GM18868 (cell line): ENCODE results near the gene MAML3.

ENCODE experiments used
- ATAC-seq: cut with Tn5 transposase; IDR thresholded peaks from one replicate; pipeline ENCODE4 v1.9.1; 2021; ENCODE audit warnings: mild to moderate bottlenecking, moderate library complexity; ENCODE audit not compliant: unreplicated experiment

Gene MAML3

DNA sequence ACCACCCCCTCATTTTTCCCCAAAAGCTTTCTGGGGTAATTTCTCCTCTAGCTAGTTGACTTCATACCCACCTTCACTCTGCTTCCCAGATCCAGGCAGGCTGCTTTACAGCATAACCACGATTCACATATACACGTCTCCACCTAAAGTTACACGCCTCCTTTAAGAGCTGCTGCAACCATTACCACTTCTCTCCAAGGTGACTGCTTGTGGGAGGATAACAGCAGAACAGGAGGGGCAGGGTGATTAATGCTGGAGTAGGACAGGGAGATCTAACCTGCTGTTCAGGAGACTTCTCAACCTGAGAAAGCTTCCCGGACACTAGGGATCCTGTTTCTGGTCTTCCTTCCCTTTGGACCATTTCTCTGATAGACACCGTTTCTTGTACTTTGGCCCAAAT, 411.0 kb downstream of the MAML3 start:
- ATAC-seq: no peak

DNA sequence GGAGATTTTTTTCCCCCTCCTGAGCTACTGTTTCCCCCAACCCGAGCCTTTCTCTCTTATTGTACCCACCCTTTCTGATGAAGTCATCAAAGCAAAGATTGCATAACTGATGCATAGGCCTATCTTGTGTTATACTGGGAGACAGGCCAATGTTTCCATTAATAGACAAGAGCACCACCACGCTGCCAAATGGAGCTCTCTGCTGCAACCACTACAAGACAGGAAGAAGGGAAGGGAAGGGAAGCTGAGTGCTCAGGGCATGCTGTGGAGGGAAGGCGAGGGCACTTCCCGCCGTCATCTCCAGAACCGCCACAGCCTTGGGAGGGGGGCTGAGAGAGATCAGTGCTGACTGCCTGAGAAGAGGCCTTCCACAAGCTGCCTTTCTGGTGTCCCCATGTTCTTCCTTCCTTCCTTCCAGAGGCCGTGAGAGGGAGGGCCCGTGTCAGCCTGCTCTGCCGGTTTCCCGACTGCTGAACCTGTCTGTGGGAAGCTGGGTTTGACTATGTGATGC, 413.4 kb downstream of the MAML3 start:
- no peak for ATAC-seq

- ATAC-seq: no peak
Observed at GRCh38 chr4:139740121-139740520, 413.9 kb downstream of the MAML3 start.

- no peak for ATAC-seq
Observed at GRCh38 chr4:139738846-139739613, 415.0 kb downstream of the MAML3 start.

- ATAC-seq: no peak
Observed at GRCh38 chr4:139736661-139737060, 417.3 kb downstream of the MAML3 start.

DNA sequence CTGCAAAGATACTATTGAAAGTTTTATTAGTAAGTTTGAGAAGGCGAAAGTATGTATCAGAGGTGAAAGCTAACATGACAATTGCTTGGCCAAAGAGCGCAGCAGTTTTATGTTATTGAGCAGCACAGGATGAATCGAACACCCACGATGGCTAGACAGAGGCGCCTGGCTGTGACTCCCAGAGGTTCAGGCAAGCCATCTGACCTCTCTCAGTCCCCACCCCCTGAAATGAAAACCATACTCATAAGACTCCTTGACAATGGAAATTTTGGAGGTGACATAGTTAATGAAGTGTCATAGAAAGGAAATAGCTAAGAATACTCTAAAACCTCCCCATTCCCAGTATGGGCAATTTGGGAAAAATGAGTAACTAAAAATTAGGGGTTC, 417.7 kb downstream of the MAML3 start:
- no peak for ATAC-seq

DNA sequence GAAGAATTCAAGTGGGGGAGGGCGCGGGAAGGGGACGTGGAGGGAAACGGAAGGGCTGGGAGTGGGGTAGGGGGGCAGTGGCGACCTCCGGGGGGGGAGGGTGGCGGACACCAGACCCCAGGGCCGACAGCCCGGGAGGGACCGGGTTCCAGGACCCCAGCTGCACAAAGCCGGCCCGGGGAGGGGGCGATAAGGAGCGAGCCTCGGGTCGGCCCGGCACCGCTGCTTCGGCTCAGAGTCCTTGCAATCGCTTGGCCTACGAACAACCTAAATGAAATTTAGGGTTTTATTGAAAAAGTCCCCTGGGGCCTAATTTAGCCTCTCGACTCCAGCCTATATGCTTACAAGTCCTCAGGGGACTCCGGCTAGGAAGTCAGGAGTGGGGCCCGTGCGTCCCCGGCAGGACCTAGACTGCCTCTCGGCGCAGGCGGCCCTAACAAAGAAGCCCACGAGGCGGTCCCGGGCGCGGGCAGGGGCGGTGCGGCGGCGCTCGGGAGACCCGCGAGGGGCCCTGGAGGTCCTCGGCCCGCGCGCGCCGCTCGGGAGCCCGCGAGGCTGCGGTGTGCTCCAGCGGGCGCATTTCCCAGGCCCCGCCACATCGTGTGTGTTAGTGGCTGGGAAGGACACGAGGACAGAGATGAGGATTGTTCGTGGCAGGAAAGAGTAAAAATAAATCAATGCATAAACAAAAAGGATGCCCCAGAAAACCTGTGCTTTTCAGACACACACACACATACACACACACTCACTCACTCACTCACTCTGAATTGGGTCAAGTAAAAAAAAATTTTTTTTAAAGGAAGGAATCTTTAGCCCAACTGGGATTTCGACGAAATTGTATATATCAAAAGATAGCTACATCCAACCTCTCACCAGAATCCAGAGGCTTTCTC, 418.4 kb downstream of the MAML3 start:
- ATAC-seq: no peak

GRCh38 chr4:139734875-139735380, 419.1 kb downstream of the MAML3 start:
- peak; percentile 78 for ATAC-seq

GRCh38 chr4:139734201-139734874, 419.6 kb downstream of the MAML3 start:
- ATAC-seq: no peak

- no peak for ATAC-seq
Observed at GRCh38 chr4:139732991-139733570, 420.9 kb downstream of the MAML3 start.

- no peak for ATAC-seq
Observed at GRCh38 chr4:139728840-139729239, 425.1 kb downstream of the MAML3 start.

DNA sequence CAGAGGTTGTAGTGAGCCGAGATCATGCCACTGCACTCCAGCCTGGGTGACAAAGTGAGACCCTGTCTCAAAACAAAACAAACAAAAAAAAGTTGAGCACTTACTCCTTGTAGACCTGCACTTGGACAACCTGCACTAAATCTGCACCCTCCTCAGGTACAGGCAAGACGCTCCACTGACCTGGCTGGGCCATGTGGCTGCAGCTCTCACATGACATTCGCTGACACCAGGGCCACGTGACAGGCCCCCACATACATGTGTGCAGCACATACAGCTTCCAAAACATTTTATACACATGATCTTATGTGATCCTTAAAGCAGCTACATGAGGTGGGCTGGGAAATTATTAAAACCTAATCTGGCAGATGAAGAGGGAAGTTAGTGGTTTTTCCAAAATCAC, 425.8 kb downstream of the MAML3 start:
- ATAC-seq: no peak

GRCh38 chr4:139726615-139727014, 427.4 kb downstream of the MAML3 start:
- ATAC-seq: no peak

GRCh38 chr4:139725236-139725635, 428.7 kb downstream of the MAML3 start:
- no peak for ATAC-seq

GRCh38 chr4:139721789-139722188, 432.2 kb downstream of the MAML3 start:
- no peak for ATAC-seq

- ATAC-seq: no peak
Observed at GRCh38 chr4:139720806-139721205, 433.2 kb downstream of the MAML3 start.

DNA sequence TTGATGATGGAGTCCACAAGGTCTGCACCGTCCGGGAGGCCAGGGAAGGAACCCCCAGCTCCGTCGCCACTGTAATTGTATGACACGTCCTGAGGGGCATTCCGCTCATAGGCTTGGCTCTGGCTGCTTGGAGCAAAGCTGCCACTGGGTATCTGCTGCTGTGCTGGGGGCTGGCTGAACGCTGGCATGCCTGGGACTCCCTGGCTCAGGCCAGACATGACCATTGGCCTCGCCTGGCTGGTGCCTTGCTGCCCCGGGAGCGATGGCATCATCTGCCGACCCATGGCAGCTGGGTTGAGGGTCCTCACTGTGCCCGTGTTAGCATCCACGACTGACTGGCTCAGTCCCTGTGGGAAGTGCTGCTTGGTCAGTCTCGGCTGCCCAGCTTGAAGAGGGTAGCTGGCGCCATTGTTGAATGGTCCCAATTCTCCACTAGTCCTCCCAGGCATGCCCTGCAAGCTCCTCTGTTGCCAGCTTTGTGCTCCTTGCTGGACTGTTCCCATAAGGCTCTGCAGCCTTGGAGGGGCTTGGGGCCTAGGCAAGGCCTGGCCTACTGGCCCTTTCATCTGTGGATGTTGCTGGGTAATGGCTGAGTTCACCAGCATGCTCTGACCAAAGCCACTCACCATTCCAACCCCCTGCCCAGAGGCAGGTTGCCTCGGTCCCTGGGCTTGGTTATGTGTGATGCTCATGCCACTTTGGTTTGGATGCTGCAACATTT, 434.4 kb downstream of the MAML3 start:
- no peak for ATAC-seq

GRCh38 chr4:139718833-139719232, 435.2 kb downstream of the MAML3 start:
- ATAC-seq: no peak

DNA sequence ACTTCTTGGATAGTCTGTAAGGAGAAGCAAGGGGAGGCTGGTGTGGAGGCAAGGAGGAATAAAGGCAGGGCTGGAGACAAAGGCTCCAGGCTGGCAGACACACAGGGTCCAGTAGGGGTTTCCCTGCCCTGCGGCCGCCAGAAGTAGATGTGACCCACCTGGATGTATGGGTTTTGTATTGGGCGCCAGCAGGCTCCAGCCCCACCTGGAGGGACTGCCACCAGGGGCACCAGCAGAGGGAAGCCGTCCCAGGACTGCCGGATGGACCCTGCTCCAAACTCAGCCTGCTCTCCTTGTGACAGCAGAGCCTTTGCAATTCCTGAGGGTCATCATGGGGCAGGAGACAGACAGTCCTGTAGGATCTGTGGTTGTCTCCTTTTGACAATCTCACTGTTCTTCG, 435.6 kb downstream of the MAML3 start:
- ATAC-seq: no peak

DNA sequence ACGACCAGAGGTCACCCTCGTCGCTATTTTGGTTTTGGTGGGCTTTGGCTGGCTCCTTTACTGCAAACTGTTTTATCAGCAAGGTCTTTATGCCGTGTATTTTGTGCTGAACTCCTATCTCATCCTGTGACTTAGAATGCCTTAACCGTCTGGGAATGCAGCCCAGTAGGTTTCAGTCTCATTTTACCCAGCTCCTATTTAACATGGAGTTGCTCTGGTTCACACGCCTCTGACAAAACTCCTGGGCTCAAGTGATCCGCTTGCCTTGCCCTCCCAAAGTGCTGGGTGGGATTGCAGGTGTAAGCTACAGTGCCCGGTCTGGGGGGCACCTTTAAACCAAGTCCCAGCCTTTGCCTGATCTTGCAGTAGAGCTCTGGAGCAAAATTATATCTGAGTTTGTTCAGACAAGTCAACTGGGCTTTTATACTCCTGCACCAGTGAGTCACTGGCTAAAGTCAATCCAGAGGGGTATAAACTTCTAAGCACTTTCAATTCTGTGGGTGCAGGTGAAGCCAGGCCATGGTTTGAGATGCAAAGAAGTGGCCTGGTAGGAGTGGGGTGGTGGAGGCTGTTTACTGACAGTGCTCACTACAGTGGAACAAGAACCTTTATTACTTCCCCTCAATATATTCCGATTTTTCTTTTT, 438.1 kb downstream of the MAML3 start:
- no peak for ATAC-seq
